HG03025 (cell line): ENCODE data around the gene BUD31.
"Not testable (repeated sequence)": the region's sequence is repeated elsewhere in the genome, so short reads cannot be mapped to it uniquely, and the experiment has no call there.

ENCODE experiments used
- ATAC-seq: cut with Tn5 transposase; IDR thresholded peaks from one replicate; pipeline ENCODE4 v1.9.1; 2021; ENCODE audit warnings: mild to moderate bottlenecking, moderate library complexity; ENCODE audit not compliant: unreplicated experiment, low FRiP score

The BUD31 gene

GRCh38 chr7:99380032-99380822 is 28.5 kb upstream of the BUD31 start:
- peak; percentile 31 for ATAC-seq

DNA sequence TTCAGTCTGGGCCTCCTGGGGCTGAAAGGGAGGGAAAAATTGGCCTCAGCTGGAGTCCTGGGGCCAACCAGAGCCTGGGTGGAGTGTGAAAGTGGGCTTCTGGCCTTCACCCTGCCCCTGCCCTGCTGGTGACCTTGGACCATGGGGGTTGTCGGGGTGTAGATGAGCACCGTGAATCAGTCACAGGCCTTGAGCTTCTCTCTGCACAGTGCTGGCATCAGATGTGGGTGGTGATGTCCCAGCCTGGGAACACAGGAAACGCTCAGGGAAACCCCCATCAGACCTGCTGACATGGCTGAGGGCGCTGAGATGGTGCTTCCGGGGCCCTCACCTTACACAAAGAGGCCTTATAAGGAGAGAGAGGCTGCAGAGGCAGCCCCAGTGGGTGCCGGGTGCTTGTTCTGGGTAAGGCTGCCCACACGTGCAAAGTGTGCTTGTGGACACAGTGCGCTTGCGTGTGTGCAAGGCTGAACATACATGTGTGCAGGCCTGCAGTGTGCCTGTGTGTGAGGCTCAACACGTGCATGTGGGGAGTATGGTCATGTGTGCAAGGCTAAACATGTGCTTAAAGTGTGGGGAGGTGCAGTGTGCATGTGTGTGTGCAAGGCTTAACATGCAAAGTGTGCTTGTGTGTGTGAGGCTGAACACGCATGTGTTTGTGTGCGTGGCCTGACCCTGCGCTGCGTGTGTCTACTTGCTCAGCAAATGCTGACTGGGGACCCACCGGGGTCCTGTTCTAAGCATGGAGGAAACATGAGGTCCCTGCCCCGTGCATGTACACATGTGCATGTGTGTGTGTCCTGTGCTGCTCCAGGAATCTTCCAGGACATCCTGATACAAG is 27.7 kb upstream of the BUD31 start:
- ATAC-seq: peak; percentile 69

GRCh38 chr7:99381664-99382075 is 27.1 kb upstream of the BUD31 start:
- ATAC-seq: no peak

- ATAC-seq: no peak
Measured at GRCh38 chr7:99383203-99383602, 25.6 kb upstream of the BUD31 start.

GRCh38 chr7:99383791-99384370 is 24.9 kb upstream of the BUD31 start:
- ATAC-seq: no peak

GRCh38 chr7:99384523-99384922 is 24.2 kb upstream of the BUD31 start:
- no peak for ATAC-seq

GRCh38 chr7:99385564-99385963 is 23.2 kb upstream of the BUD31 start:
- no peak for ATAC-seq

- ATAC-seq: no peak
Measured at GRCh38 chr7:99386584-99387238, 22.1 kb upstream of the BUD31 start.

- ATAC-seq: not testable (repeated sequence)
Measured at GRCh38 chr7:99387239-99387635, 21.5 kb upstream of the BUD31 start.

- ATAC-seq: no peak
Measured at GRCh38 chr7:99387912-99388311, 20.9 kb upstream of the BUD31 start.

DNA sequence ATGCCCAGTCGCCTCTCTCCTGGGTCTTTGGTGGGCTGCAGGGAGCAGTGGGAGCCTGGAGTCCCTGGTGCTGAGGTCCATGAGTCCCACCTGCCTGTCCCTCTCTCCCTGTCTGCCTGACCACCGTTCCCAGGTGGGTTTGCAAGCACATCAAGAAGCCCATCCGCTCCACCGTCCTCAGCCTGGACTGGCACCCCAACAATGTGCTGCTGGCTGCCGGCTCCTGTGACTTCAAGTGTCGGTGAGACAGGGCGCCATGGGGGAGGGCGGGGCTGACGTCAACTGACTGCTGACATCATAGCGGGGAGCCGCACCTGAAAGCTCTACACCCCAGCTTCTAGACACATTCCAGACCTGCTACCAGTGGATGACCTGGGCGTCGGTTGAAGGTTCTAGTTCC is 19.0 kb upstream of the BUD31 start:
- ATAC-seq: no peak

- no peak for ATAC-seq
Measured at GRCh38 chr7:99390941-99391602, 17.7 kb upstream of the BUD31 start.

DNA sequence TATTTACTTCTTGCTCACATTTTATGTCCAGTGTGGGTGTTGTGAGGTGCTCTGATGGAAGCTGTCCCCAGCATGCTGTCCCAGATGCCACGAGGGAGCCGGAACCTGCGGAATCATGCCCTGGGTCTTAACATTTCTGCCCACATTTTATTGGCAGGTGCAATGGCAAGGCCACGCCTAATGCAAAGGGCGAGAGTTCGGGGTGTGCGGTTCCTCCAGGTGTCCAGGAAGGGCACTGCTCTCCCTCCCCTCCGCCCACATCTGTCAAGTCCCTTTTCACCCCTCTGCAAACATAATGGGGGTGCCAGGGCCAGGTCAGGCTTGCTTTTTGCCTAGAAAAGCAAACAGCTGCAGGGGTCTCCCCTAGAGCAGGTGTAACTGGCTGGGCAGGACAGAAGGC is 16.7 kb upstream of the BUD31 start:
- no peak for ATAC-seq

GRCh38 chr7:99392659-99393354 is 16.0 kb upstream of the BUD31 start:
- ATAC-seq: no peak

- no peak for ATAC-seq
Measured at GRCh38 chr7:99393355-99394187, 15.2 kb upstream of the BUD31 start.

DNA sequence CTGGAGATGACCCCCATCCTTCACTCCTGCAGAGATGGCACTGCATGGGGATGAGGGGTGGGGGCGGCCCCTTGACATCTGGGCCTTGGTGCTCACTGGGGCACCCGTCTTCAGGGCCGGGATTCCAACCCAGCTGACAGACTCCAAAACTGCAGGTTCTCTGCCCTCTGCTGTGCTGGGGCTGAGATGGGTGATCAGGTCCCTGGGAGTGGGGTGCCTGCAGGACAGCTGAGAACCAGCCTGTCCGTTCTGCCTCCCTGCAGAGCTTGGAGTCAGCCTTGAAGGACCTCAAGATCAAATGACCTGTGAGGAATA is 14.6 kb upstream of the BUD31 start:
- ATAC-seq: no peak

DNA sequence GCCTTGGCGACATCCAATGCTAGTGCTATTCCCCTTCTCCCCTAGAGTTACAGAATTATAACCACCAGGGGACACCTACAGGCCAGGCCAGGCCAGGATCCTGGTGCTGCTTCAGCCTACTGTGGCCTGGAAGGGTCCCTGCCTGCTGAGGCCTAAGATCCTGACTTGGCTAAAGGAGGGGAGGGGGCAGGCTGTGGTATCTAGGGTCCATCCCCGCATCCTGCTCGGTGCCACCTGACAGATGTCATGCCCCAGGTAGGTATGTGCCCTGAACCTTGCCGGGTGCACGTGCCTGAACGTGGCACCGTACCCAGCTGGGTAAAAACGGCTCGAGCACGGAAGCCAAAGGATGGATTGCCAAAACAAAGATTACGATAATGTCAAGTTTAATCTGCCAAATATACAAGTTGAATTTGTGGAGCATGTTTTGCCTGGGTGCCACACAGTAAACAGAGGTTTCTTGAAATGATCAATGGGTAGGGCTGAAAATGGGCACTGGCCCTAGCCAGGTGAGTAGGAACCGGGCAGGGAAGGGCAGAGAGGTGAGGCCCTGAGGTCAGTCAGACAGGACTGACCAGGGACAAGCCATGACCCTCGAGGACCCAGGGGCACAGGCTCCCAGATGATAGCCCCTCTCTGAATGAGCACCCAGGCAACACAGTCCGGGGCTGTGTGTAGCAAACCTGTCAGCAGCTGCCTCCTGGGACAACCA is 13.0 kb upstream of the BUD31 start:
- no peak for ATAC-seq
